Measurements from ENCODE around the gene RALGDS.

- TF ChIP-seq POLR2A (IDR thresholded peaks at IDR 0.05) (no peak), CTCF (IDR thresholded peaks at IDR 0.05) (no peak)
These were observed 32.3 kb downstream of the RALGDS start for GRCh38 chr9:133088756-133089155.
